NB4 (cell line): ENCODE measurements around the gene EXOSC6.

Experiments used
- DNase-seq: peaks from one replicate; pipeline ENCODE4 v3.0.0; 2010; ENCODE audit warnings: low read depth
- H3K4me3 ChIP-seq: one replicate; pipeline ENCODE4 v1.5.1; 2011; ENCODE audit warnings: mild to moderate bottlenecking, low read depth, low read length, moderate library complexity
- MYC ChIP-seq: IDR thresholded peaks from 2 replicates; pipeline ENCODE4 v1.6.1; 2011; ENCODE audit warnings: low read depth, low read length
- POLR2A ChIP-seq: IDR thresholded peaks from 2 replicates; pipeline ENCODE4 v1.6.1; 2011; ENCODE audit warnings: mild to moderate bottlenecking; ENCODE audit not compliant: insufficient read length; ENCODE audit errors: extremely low read depth
- TF ChIP-seq, protein P1 (sequence below): IDR thresholded peaks from 2 replicates; pipeline ENCODE4 v1.6.1; 2011; ENCODE audit warnings: low read depth, low read length
- TF ChIP-seq, protein P2 (sequence below): IDR thresholded peaks from one replicate; pipeline ENCODE4 v1.5.1; 2012; ENCODE audit warnings: low read depth, low read length

EXOSC6 gene

DNA sequence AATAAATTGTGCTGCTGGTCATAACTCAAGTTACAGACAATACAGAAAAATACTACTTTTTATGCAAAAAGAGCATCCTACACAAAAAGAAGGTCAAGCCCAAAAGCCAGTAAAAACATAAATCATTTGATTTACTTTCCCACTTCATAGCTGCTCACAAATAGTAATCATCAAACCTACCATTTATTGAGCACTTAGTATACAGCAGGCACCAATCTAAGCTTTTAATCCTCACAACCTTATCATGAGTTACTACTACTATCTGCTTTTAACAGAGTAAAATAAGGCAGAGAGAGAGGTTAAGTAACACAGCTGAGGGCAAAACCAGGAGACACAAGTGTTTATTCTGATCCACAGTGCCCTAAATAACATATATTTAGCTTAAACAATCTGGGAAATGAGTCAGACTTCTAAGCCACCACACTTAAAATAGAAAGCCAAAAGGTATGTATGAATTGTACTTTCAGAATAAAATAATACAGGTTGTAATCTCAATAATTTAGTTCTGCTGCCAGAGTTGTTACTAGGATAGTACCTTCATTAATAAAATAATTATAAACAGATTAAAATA is 39.3 kb upstream of the EXOSC6 start:
- no peak for DNase-seq
- no peak overlapping the region for H3K4me3 ChIP-seq
- TF ChIP-seq, protein P1, sequence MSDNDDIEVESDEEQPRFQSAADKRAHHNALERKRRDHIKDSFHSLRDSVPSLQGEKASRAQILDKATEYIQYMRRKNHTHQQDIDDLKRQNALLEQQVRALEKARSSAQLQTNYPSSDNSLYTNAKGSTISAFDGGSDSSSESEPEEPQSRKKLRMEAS: no peak
- TF ChIP-seq MYC (no peak), POLR2A (no peak)
- TF ChIP-seq, protein P2, sequence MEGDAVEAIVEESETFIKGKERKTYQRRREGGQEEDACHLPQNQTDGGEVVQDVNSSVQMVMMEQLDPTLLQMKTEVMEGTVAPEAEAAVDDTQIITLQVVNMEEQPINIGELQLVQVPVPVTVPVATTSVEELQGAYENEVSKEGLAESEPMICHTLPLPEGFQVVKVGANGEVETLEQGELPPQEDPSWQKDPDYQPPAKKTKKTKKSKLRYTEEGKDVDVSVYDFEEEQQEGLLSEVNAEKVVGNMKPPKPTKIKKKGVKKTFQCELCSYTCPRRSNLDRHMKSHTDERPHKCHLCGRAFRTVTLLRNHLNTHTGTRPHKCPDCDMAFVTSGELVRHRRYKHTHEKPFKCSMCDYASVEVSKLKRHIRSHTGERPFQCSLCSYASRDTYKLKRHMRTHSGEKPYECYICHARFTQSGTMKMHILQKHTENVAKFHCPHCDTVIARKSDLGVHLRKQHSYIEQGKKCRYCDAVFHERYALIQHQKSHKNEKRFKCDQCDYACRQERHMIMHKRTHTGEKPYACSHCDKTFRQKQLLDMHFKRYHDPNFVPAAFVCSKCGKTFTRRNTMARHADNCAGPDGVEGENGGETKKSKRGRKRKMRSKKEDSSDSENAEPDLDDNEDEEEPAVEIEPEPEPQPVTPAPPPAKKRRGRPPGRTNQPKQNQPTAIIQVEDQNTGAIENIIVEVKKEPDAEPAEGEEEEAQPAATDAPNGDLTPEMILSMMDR: no peak

DNA sequence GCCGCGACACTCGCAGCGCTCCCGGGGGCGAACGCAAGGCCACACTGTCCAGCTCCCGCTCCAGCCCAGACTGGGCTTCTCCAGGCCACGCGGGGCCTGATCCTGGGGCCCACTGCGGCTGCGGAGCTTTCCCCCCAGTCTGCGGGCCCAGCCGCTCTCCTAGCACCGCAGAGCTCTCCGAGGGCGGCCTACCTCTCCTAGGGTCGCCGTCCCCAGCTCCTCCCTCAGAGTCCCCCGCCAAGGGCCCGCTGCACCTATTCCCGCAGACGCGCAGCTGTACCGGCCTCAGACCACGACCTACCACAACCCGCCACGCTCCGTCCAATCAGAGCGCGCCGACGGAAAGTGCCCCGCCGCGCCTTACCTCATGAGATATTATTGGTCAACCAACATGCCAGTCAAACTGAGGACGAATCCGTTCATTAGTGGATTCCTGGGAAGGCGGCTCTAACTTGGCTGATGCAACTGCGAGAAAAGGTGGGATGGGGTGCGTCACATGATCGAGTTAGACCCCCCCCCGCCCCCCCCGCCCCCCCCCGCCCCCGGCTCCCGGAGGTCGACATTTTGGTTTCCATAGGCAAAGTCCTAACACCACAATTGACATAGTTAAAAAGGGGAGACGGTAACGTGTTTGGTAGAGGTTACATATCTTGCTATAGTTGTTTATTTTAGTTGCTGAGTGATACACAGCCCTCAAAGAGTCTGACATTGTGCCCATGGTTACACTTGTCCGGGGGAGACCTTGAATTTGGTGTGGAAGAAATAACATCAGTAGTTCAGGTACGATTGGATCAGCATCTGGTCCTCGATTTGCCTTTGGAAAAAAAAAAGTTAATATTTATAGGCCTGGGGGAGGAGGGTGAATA is 37.7 kb upstream of the EXOSC6 start, which contains the start of gene AARS1:
Gene AARS1 (minus strand): TSS at position 278 of the 866 bp plus-strand sequence. CDS start 6,743 bp downstream, outside the sequence.
- TF ChIP-seq, protein P1: peak; percentile 66
- TF ChIP-seq POLR2A (peak; percentile 88), MYC (peak; percentile 52)
- TF ChIP-seq, protein P2: no peak
- H3K4me3 ChIP-seq: peak within 1 kb of the TSS; percentile 96
- DNase-seq: peak; percentile 100

DNA sequence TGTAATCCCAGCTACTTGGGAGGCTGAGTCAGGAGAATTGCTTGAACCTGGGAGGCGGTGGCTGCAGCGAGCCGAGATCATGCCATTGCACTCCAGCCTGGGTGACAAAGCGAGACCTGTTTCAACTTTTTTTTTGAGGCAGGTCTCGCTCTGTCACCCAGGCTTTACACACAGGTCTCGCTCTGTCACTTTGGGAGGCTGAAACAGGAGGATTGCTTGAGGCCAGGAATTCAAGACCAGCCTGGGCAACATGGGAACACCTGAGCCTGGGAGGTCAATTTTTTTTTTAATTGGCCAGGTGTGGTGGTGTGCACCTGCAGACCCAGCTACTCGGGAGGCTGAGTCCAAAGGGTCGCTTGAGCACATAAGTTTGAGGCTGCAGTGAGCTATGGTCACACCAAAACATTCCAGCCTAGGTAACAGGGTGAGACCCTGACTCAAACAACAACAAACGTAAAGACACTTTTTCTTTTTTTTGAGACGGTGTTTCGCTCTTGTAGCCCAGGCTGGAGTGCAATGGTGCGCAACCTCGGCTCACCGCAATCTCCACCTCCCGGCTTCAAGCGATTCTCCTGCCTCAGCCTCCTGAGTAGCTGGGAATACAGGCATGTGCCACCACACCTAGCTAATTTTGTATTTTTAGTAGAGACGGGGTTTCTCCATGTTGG is 35.7 kb upstream of the EXOSC6 start:
- peak; percentile 22 for DNase-seq
- H3K4me3 ChIP-seq: peak overlapping the region; percentile 96

DNA sequence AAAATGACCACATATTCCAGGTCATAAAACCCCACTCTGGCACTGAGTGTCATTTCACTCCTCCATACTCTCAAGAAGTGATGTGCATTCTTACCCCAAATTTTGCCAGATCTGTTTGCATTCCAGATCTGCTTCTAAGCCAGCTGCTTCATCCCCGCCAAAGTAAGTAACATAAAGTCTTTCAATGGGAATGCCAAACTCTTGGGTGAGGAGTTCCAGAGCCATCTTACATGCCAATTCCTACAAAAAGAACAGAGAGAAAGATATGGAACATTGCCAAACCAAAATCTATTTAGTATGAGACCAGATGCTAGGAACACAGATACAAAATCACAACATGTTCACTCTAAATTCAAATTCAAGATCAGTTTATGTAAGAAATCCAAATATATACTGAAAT is 24.7 kb upstream of the EXOSC6 start:
- no peak for TF ChIP-seq MYC
- TF ChIP-seq, protein P2: no peak
- TF ChIP-seq POLR2A: no peak
- TF ChIP-seq, protein P1: no peak
- no peak overlapping the region for H3K4me3 ChIP-seq
- DNase-seq: no peak

DNA sequence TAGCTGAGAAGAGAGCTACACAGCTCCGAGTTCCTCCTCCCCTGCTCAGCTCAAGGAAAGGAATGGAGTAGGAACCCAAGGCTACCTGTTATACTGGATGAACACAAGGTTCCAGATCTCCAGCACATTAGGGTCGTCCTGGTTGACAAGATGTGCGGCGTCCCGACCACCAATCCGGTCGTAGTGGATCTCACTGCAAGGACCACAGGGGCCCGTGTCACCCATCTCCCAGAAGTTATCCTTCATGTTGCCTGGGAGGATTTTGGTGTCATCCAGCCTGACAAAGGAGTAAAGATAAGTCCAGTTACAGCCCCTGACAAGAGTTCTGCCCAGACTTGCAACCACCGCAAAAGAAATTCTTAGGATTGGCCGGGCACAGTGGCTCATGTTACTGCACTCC is 20.0 kb upstream of the EXOSC6 start:
- TF ChIP-seq MYC: no peak
- TF ChIP-seq POLR2A: no peak
- TF ChIP-seq, protein P1: no peak
- TF ChIP-seq, protein P2: no peak
- no peak for DNase-seq
- H3K4me3 ChIP-seq: no peak overlapping the region

DNA sequence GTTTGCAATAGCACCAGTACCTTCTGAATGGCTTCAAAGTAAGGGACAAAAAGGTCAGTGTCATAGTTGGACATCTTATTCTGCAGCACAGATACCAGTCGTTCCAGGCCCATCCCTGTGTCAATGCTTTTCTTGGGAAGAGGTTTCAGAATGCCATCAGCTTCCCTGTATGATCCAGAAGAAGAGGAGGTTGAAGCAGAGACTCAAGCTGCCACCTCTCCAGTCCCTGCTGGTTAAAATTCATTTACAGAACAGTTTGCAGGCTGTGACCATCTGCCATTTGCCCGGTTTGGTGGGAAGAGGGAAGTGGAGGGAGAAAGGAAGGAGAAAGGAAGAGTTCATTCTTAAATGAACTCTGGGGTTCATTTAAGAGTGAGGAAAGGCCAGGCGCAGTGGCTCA is 18.4 kb upstream of the EXOSC6 start:
- DNase-seq: no peak

More for the DNA sequence above, 18.4 kb upstream of the EXOSC6 start:
- no peak overlapping the region for H3K4me3 ChIP-seq
- TF ChIP-seq, protein P1: no peak
- TF ChIP-seq, protein P2: no peak
- no peak for TF ChIP-seq MYC
- TF ChIP-seq POLR2A: no peak
